Measurements from ENCODE around the gene TMTC2. TPM values are rescaled to one million over a fixed set of nuclear protein-coding genes. Genes with fewer than 3 reads are reported as not detected.
"Not testable (repeated sequence)": the region's sequence is repeated elsewhere in the genome, so short reads cannot be mapped to it uniquely, and the experiment has no call there.

The TMTC2 gene
- total and polyA plus RNA-seq, 5 donors from 2014 or later: 0.10 to 6.3 (median 0.21) TPM

GRCh38 chr12:82838827-82839226 lies 152.1 kb downstream of the TMTC2 start:
- Mint-ChIP-seq H3K36me3 (no peaks in the 10 kb centered on the region), H3K27me3 (no peaks in the 10 kb centered on the region), H3K9me3 (no peaks in the 10 kb centered on the region), H3K4me3 (no peak overlapping the region), H3K4me1 (peaks cover 0 to 5% (median 0%) of the 10 kb centered on the region in 4 donors), H3K27ac (no peak overlapping the region)
- ATAC-seq (ENCODE audit: low read depth in 2 of 2) (no peak), DNase-seq (no peak)
- Histone ChIP-seq H3K36me3 (ENCODE audit: control insufficient read depth, insufficient read depth, low read length) (no peaks in the 10 kb centered on the region), H3K27ac (ENCODE audit: insufficient read depth, low read length, poor library complexity, severe bottlenecking) (no peak overlapping the region), H3K4me1 (ENCODE audit: control insufficient read depth, insufficient read depth, low read length, poor library complexity, severe bottlenecking) (no peaks in the 10 kb centered on the region), H3K27me3 (ENCODE audit: control insufficient read depth, insufficient read depth, low read length) (no peaks in the 10 kb centered on the region), H3K9me3 (ENCODE audit: control insufficient read depth in 2 of 2, low read length in 2 of 2) (no peaks in the 10 kb centered on the region), H3K4me3 (ENCODE audit: low read depth, low read length) (no peak overlapping the region)

GRCh38 chr12:82839796-82840195 lies 153.1 kb downstream of the TMTC2 start:
- Histone ChIP-seq H3K4me1 (ENCODE audit: control insufficient read depth, insufficient read depth, low read length, poor library complexity, severe bottlenecking) (no peaks in the 10 kb centered on the region), H3K27me3 (ENCODE audit: control insufficient read depth, insufficient read depth, low read length) (no peaks in the 10 kb centered on the region), H3K9me3 (ENCODE audit: control insufficient read depth in 2 of 2, low read length in 2 of 2) (no peaks in the 10 kb centered on the region), H3K4me3 (ENCODE audit: low read depth, low read length) (no peak overlapping the region), H3K27ac (ENCODE audit: insufficient read depth, low read length, poor library complexity, severe bottlenecking) (no peak overlapping the region), H3K36me3 (ENCODE audit: control insufficient read depth, insufficient read depth, low read length) (no peaks in the 10 kb centered on the region)
- ATAC-seq (ENCODE audit: low read depth in 2 of 2) (no peak), DNase-seq (no peak)
- Mint-ChIP-seq H3K27me3 (no peaks in the 10 kb centered on the region), H3K36me3 (no peaks in the 10 kb centered on the region), H3K4me1 (peaks cover 0 to 5% (median 0%) of the 10 kb centered on the region in 4 donors), H3K9me3 (no peaks in the 10 kb centered on the region), H3K27ac (no peak overlapping the region), H3K4me3 (no peak overlapping the region)

- Histone ChIP-seq H3K4me3 (ENCODE audit: low read depth, low read length) (no peak overlapping the region), H3K4me1 (ENCODE audit: control insufficient read depth, insufficient read depth, low read length, poor library complexity, severe bottlenecking) (no peaks in the 10 kb centered on the region), H3K9me3 (ENCODE audit: control insufficient read depth in 2 of 2, low read length in 2 of 2) (no peaks in the 10 kb centered on the region), H3K36me3 (ENCODE audit: control insufficient read depth, insufficient read depth, low read length) (no peaks in the 10 kb centered on the region), H3K27ac (ENCODE audit: insufficient read depth, low read length, poor library complexity, severe bottlenecking) (no peak overlapping the region), H3K27me3 (ENCODE audit: control insufficient read depth, insufficient read depth, low read length) (no peaks in the 10 kb centered on the region)
- Mint-ChIP-seq H3K27me3 (no peaks in the 10 kb centered on the region), H3K36me3 (no peaks in the 10 kb centered on the region), H3K9me3 (peaks cover 0 to 2% (median 0%) of the 10 kb centered on the region in 7 donors), H3K4me1 (peaks cover 0 to 5% (median 0%) of the 10 kb centered on the region in 4 donors), H3K4me3 (no peak overlapping the region), H3K27ac (no peak overlapping the region)
- DNase-seq (no peak), ATAC-seq (ENCODE audit: low read depth in 2 of 2) (no peak)
These were observed 154.8 kb downstream of the TMTC2 start for GRCh38 chr12:82841487-82841904.

GRCh38 chr12:82842480-82842879 lies 155.8 kb downstream of the TMTC2 start:
- Mint-ChIP-seq H3K27ac (no peak overlapping the region), H3K9me3 (peaks cover 0 to 4% (median 0%) of the 10 kb centered on the region in 7 donors)
- no peak for DNase-seq

GRCh38 chr12:82845076-82845475 lies 158.4 kb downstream of the TMTC2 start:
- H3K4me1 ChIP-seq (ENCODE audit: control insufficient read depth, insufficient read depth, low read length, poor library complexity, severe bottlenecking); H3K27me3 Mint-ChIP-seq; H3K4me1 Mint-ChIP-seq; H3K27ac Mint-ChIP-seq; H3K27ac ChIP-seq (ENCODE audit: insufficient read depth, low read length, poor library complexity, severe bottlenecking); H3K27me3 ChIP-seq (ENCODE audit: control insufficient read depth, insufficient read depth, low read length); H3K9me3 ChIP-seq (ENCODE audit: control insufficient read depth in 2 of 2, low read length in 2 of 2); ATAC-seq (ENCODE audit: low read depth in 2 of 2); H3K4me3 Mint-ChIP-seq; H3K9me3 Mint-ChIP-seq; H3K4me3 ChIP-seq (ENCODE audit: low read depth, low read length); H3K36me3 Mint-ChIP-seq; DNase-seq; H3K36me3 ChIP-seq (ENCODE audit: control insufficient read depth, insufficient read depth, low read length): not testable (repeated sequence)

More at GRCh38 chr12:82842480-82842879, 155.8 kb downstream of the TMTC2 start:
- no peak for ATAC-seq (ENCODE audit: low read depth in 2 of 2)
- no peaks in the 10 kb centered on the region for H3K27me3 Mint-ChIP-seq
- no peak overlapping the region for H3K27ac ChIP-seq (ENCODE audit: insufficient read depth, low read length, poor library complexity, severe bottlenecking)
- H3K27me3 ChIP-seq (ENCODE audit: control insufficient read depth, insufficient read depth, low read length): no peaks in the 10 kb centered on the region
- no peaks in the 10 kb centered on the region for H3K4me1 ChIP-seq (ENCODE audit: control insufficient read depth, insufficient read depth, low read length, poor library complexity, severe bottlenecking)
- no peaks in the 10 kb centered on the region for H3K36me3 ChIP-seq (ENCODE audit: control insufficient read depth, insufficient read depth, low read length)
- H3K9me3 ChIP-seq (ENCODE audit: control insufficient read depth in 2 of 2, low read length in 2 of 2): no peaks in the 10 kb centered on the region
- no peak overlapping the region for H3K4me3 ChIP-seq (ENCODE audit: low read depth, low read length)
- H3K36me3 Mint-ChIP-seq: no peaks in the 10 kb centered on the region
- no peak overlapping the region for H3K4me3 Mint-ChIP-seq
- H3K4me1 Mint-ChIP-seq: peaks cover 0 to 5% (median 0%) of the 10 kb centered on the region in 4 donors

GRCh38 chr12:82848845-82849244 lies 162.1 kb downstream of the TMTC2 start:
- H3K36me3 ChIP-seq (ENCODE audit: control insufficient read depth, insufficient read depth, low read length): no peaks in the 10 kb centered on the region
- H3K27ac ChIP-seq (ENCODE audit: insufficient read depth, low read length, poor library complexity, severe bottlenecking): no peak overlapping the region
- no peak overlapping the region for H3K4me3 ChIP-seq (ENCODE audit: low read depth, low read length)
- H3K36me3 Mint-ChIP-seq: no peaks in the 10 kb centered on the region
- ATAC-seq (ENCODE audit: low read depth in 2 of 2) (no peak), DNase-seq (no peak)
- no peak overlapping the region for H3K27ac Mint-ChIP-seq
- no peaks in the 10 kb centered on the region for H3K27me3 ChIP-seq (ENCODE audit: control insufficient read depth, insufficient read depth, low read length)
- H3K4me1 Mint-ChIP-seq: peaks cover 0 to 4% (median 2%) of the 10 kb centered on the region in 4 donors
- H3K27me3 Mint-ChIP-seq: no peaks in the 10 kb centered on the region
- peaks cover 0 to 4% (median 0%) of the 10 kb centered on the region in 7 donors for H3K9me3 Mint-ChIP-seq
- H3K9me3 ChIP-seq (ENCODE audit: control insufficient read depth in 2 of 2, low read length in 2 of 2): no peaks in the 10 kb centered on the region
- H3K4me3 Mint-ChIP-seq: no peak overlapping the region
- no peaks in the 10 kb centered on the region for H3K4me1 ChIP-seq (ENCODE audit: control insufficient read depth, insufficient read depth, low read length, poor library complexity, severe bottlenecking)

GRCh38 chr12:82852529-82852928 lies 165.8 kb downstream of the TMTC2 start:
- ATAC-seq (ENCODE audit: low read depth in 2 of 2) (no peak), DNase-seq (no peak)
- H3K9me3 ChIP-seq (ENCODE audit: control insufficient read depth in 2 of 2, low read length in 2 of 2): no peaks in the 10 kb centered on the region
- Mint-ChIP-seq H3K27ac (no peak overlapping the region), H3K36me3 (no peaks in the 10 kb centered on the region), H3K4me3 (no peak overlapping the region), H3K9me3 (peaks cover 0 to 3% (median 0%) of the 10 kb centered on the region in 7 donors), H3K4me1 (peaks cover 0 to 5% (median 2%) of the 10 kb centered on the region in 4 donors), H3K27me3 (no peaks in the 10 kb centered on the region)
- no peaks in the 10 kb centered on the region for H3K36me3 ChIP-seq (ENCODE audit: control insufficient read depth, insufficient read depth, low read length)
- H3K27ac ChIP-seq (ENCODE audit: insufficient read depth, low read length, poor library complexity, severe bottlenecking): no peak overlapping the region
- no peak overlapping the region for H3K4me3 ChIP-seq (ENCODE audit: low read depth, low read length)
- no peaks in the 10 kb centered on the region for H3K27me3 ChIP-seq (ENCODE audit: control insufficient read depth, insufficient read depth, low read length)
- no peaks in the 10 kb centered on the region for H3K4me1 ChIP-seq (ENCODE audit: control insufficient read depth, insufficient read depth, low read length, poor library complexity, severe bottlenecking)

GRCh38 chr12:82855872-82856271 lies 169.2 kb downstream of the TMTC2 start:
- Mint-ChIP-seq H3K9me3 (no peaks in the 10 kb centered on the region), H3K36me3 (peaks cover 4% of the 10 kb centered on the region), H3K27ac (no peak overlapping the region), H3K4me3 (no peak overlapping the region), H3K27me3 (no peaks in the 10 kb centered on the region), H3K4me1 (peaks cover 0 to 4% (median 0%) of the 10 kb centered on the region in 4 donors)
- H3K4me1 ChIP-seq (ENCODE audit: control insufficient read depth, insufficient read depth, low read length, poor library complexity, severe bottlenecking): no peaks in the 10 kb centered on the region
- H3K9me3 ChIP-seq (ENCODE audit: control insufficient read depth in 2 of 2, low read length in 2 of 2): no peaks in the 10 kb centered on the region
- H3K4me3 ChIP-seq (ENCODE audit: low read depth, low read length): no peak overlapping the region
- no peak overlapping the region for H3K27ac ChIP-seq (ENCODE audit: insufficient read depth, low read length, poor library complexity, severe bottlenecking)
- no peaks in the 10 kb centered on the region for H3K27me3 ChIP-seq (ENCODE audit: control insufficient read depth, insufficient read depth, low read length)
- DNase-seq (no peak), ATAC-seq (ENCODE audit: low read depth in 2 of 2) (no peak)
- no peaks in the 10 kb centered on the region for H3K36me3 ChIP-seq (ENCODE audit: control insufficient read depth, insufficient read depth, low read length)

Measured in CD4-positive, CD25-positive, alpha-beta regulatory T cell (primary cell).